ENCODE data around the gene C6orf52.
"Not testable (repeated sequence)": the region's sequence is repeated elsewhere in the genome, so short reads cannot be mapped to it uniquely, and the experiment has no call there.

The C6orf52 gene

GRCh38 chr6:10694302-10695085, at the start of gene C6orf52, which contains the start of gene PAK1IP1:
TSS of gene C6orf52 (minus strand) at chr6:10694616. CDS start at chr6:10687550, 7,066 bp downstream.
TSS of gene PAK1IP1 (plus strand) at chr6:10694972. CDS start at chr6:10694986, 14 bp downstream.
- DNase-seq = peak; percentile 44 to 99 (median 89)

- no peak for DNase-seq
Observed at GRCh38 chr6:10743515-10743914, 49.1 kb upstream of the C6orf52 start.

- no peak for DNase-seq
Observed at GRCh38 chr6:10742251-10742650, 47.8 kb upstream of the C6orf52 start.

- DNase-seq = not testable (repeated sequence)
Observed at GRCh38 chr6:10741643-10742042, 47.2 kb upstream of the C6orf52 start.

GRCh38 chr6:10740061-10740460, 45.6 kb upstream of the C6orf52 start:
- no peak for DNase-seq

- no peak for DNase-seq
Observed at GRCh38 chr6:10736731-10737130, 42.3 kb upstream of the C6orf52 start.

- no peak for DNase-seq
Observed at GRCh38 chr6:10733863-10734262, 39.4 kb upstream of the C6orf52 start.

- DNase-seq = no peak
Observed at GRCh38 chr6:10733151-10733715, 38.8 kb upstream of the C6orf52 start.

- DNase-seq = peak in 3 of 58 donors; percentile 4 to 12 (median 10)
Observed at GRCh38 chr6:10730254-10730653, 35.8 kb upstream of the C6orf52 start.

GRCh38 chr6:10725716-10726115, 31.3 kb upstream of the C6orf52 start:
- peak in 36 of 58 donors; percentile 6 to 67 (median 31) for DNase-seq

GRCh38 chr6:10725044-10725443, 30.6 kb upstream of the C6orf52 start:
- DNase-seq = no peak

GRCh38 chr6:10723567-10723881, 29.1 kb upstream of the C6orf52 start:
- DNase-seq = no peak

GRCh38 chr6:10722820-10723566, 28.6 kb upstream of the C6orf52 start, which contains the start of gene TMEM14C:
TSS of gene TMEM14C (plus strand) at chr6:10723070. CDS start at chr6:10724614, 1,544 bp downstream.
- peak; percentile 68 to 99 (median 96) for DNase-seq

- DNase-seq = no peak
Observed at GRCh38 chr6:10722570-10722819, 28.1 kb upstream of the C6orf52 start.

GRCh38 chr6:10721850-10722569, 27.6 kb upstream of the C6orf52 start:
- DNase-seq = no peak

GRCh38 chr6:10720960-10721849, 26.8 kb upstream of the C6orf52 start:
- not testable (repeated sequence) for DNase-seq

- peak in 20 of 58 donors; percentile 6 to 44 (median 16) for DNase-seq
Observed at GRCh38 chr6:10720265-10720959, 26.0 kb upstream of the C6orf52 start.

- no peak for DNase-seq
Observed at GRCh38 chr6:10719964-10720264, 25.5 kb upstream of the C6orf52 start.

- DNase-seq = no peak
Observed at GRCh38 chr6:10719296-10719963, 25.0 kb upstream of the C6orf52 start.

- no peak for DNase-seq
Observed at GRCh38 chr6:10713962-10714361, 19.5 kb upstream of the C6orf52 start.

Measured in anterior cingulate cortex (tissue), 58 donors.